Measurements from ENCODE around the gene DYNC2H1. TPM values are rescaled to one million over a fixed set of nuclear protein-coding genes. Genes with fewer than 3 reads are reported as not detected.

DYNC2H1 gene
- total and polyA plus RNA-seq, 8 donors: 12.8 to 41.2 (median 31.1) TPM

DNA sequence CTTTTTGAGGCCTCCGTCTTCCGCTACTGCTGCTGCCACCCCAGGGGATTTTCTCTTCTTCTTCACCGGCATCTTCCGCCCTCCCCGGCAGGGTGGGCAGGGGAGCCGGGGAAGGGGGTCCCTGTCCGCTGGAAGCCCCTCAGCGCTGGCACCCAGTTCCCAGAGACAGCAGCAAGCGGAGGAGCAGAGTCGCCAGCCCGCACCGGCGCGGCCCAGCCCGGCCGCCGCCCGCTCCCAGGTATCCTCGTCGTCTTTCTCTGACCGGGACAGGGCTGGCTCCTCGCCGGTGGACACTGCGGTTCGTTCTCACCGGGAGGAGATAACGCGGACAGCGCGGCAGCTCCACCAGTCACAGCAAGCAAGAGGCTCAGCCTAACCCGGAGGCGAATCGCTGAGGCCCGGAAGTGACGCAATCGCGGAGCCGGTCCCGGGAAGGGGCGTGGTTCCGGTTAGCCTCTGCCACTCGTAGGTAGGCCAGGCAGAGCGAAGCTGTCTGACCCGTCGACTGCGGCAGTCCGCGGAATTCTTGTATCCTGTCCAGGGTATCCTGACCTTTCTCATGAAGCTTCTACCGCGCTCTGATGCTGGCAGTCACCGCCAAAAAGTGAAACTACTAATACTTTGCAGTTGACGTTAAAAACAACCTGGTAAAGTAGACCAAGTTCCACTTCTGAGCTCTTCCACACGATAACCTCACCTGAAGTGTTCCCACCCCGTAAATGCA, 17.3 kb upstream of the DYNC2H1 start, which contains the start of gene DCUN1D5:
Gene DCUN1D5 (minus strand): TSS at position 360 of the 724 bp plus-strand sequence. CDS start 288 bp downstream, at position 72.
- Histone ChIP-seq H3K27me3 (peaks cover 0 to 37% of the 10 kb centered on the region in 2 donors), H3K4me3 (peak within 1 kb of the TSS; percentile 91 to 97), H3K4me1 (peaks cover 11 to 30% of the 10 kb centered on the region in 2 donors), H3K9me3 (no peaks in the 10 kb centered on the region), H3K36me3 (peaks cover 0 to 6% of the 10 kb centered on the region in 2 donors), H3K27ac (peak within 1 kb of the TSS; percentile 82 to 85)
- TF ChIP-seq, protein P1, sequence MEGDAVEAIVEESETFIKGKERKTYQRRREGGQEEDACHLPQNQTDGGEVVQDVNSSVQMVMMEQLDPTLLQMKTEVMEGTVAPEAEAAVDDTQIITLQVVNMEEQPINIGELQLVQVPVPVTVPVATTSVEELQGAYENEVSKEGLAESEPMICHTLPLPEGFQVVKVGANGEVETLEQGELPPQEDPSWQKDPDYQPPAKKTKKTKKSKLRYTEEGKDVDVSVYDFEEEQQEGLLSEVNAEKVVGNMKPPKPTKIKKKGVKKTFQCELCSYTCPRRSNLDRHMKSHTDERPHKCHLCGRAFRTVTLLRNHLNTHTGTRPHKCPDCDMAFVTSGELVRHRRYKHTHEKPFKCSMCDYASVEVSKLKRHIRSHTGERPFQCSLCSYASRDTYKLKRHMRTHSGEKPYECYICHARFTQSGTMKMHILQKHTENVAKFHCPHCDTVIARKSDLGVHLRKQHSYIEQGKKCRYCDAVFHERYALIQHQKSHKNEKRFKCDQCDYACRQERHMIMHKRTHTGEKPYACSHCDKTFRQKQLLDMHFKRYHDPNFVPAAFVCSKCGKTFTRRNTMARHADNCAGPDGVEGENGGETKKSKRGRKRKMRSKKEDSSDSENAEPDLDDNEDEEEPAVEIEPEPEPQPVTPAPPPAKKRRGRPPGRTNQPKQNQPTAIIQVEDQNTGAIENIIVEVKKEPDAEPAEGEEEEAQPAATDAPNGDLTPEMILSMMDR (IDR thresholded peaks at IDR 0.05): no peak
- intact Hi-C loops (cut with DNase I): no loop called here
- DNase-seq: peak; percentile 91 to 99 (median 97)
- peak; percentile 99 for ATAC-seq

DNA sequence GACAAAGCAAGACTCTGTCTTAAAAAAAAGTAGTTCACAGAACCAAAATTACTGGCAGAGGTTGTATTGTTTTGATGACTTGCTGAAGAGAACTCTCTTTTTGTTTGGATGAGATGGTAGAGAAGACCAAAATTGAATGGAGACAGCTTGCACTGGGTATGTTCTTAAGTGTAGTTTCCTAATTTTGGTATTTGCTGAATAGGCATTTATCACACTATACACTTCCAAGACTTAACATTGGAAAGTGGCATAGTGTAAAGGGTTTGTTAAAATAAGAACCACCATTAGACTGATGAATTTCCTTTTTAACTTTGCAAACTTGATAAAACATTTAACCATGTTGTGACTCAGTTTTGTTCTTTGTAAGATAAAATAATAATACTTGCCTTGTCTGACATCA, 11.9 kb upstream of the DYNC2H1 start:
- Histone ChIP-seq H3K36me3 (no peaks in the 10 kb centered on the region), H3K4me1 (no peaks in the 10 kb centered on the region), H3K27ac (no peak overlapping the region), H3K9me3 (no peaks in the 10 kb centered on the region), H3K27me3 (peaks cover 4 to 52% of the 10 kb centered on the region in 2 donors), H3K4me3 (no peak overlapping the region)
- intact Hi-C loops (cut with DNase I): no loop called here
- TF ChIP-seq, protein P1 (IDR thresholded peaks at IDR 0.05): no peak
- DNase-seq (no peak), ATAC-seq (no peak)

DNA sequence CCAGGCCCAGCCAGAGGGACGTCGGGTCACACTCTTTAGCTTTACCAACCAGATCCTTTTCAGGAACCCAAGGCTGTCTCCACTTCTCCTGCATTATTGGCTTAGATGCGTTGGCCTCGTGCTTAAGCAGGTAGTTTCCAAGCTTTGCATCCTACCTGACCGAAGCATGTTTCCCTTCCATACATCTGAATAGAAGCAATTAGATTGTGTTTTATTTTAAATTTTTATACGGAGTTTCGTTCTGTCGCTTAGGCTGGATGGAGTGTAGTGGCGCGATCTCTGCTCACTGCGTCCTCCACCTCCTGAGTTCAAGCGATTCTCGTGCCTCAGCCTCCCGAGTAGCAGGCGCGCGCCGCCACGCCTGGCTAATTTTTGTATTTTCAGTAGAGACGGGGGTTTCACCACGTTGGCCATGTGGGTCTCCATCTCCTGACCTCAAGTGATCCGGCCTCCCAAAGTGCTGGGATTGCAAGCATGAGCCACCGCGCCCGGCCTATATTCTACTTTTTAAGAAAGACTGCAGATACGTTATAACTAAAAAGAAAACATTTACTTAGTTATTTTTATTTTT, 677 bp downstream of the DYNC2H1 start:
- TF ChIP-seq, protein P1 (IDR thresholded peaks at IDR 0.05): no peak
- peak overlapping the region; percentile 83 to 86 for H3K27ac ChIP-seq
- intact Hi-C loops (cut with DNase I): no loop called here
- H3K27me3 ChIP-seq: no peaks in the 10 kb centered on the region
- peak overlapping the region; percentile 62 to 74 for H3K4me3 ChIP-seq
- H3K4me1 ChIP-seq: peaks cover 0 to 14% of the 10 kb centered on the region in 2 donors
- DNase-seq (peak in 3 of 4 donors; percentile 9 to 73 (median 33)), ATAC-seq (peak; percentile 26)
- H3K9me3 ChIP-seq: no peaks in the 10 kb centered on the region
- H3K36me3 ChIP-seq: no peaks in the 10 kb centered on the region

DNA sequence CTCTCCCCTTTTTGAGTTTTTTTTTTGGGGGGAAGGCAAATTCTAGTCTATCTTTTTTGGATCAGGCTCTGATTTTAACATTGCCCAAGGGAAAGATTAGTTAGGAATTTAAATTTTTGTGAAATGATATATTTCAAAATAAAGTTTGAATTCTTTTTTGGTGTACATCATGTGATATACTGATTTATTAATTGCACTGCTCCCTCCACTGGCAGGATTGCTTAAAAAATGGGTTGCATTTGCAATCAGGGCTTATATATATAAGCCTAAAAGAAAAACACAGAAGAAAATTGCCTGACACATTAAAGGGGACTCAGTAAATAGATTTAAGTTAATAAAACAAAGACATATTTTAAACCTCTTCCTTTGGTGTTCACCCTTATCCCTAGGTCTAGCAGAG, 1.2 kb downstream of the DYNC2H1 start:
- H3K4me3 ChIP-seq: peak overlapping the region; percentile 62 to 74
- DNase-seq (peak in 1 of 4 donors; percentile 20), ATAC-seq (no peak)
- H3K27ac ChIP-seq: peak overlapping the region in 1 of 2 donors; percentile 83
- no peaks in the 10 kb centered on the region for H3K9me3 ChIP-seq
- intact Hi-C loops (cut with DNase I): no loop called here
- H3K4me1 ChIP-seq: peaks cover 0 to 14% of the 10 kb centered on the region in 2 donors
- TF ChIP-seq, protein P1 (IDR thresholded peaks at IDR 0.05): no peak
- H3K36me3 ChIP-seq: no peaks in the 10 kb centered on the region
- H3K27me3 ChIP-seq: no peaks in the 10 kb centered on the region

DNA sequence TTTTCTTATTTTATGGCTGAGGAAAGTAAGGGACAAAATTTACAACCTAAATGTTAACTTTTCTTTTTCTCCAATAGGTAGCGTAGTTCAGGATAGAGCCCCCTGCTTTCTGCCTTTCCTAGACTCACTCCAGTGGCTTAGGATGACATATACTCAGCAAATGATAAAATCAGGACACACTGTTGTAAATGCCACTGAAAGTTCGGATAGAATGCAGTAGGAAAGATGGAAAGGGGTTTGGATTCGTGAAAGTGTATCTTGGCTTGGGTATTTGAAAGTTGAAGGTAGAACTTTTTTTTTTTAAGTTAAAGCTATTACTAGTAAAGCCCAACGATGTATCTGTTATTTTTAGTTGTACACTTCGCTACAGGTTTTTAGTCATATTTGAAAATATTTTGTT, 2.2 kb downstream of the DYNC2H1 start:
- Histone ChIP-seq H3K9me3 (no peaks in the 10 kb centered on the region), H3K4me1 (peaks cover 0 to 14% of the 10 kb centered on the region in 2 donors), H3K36me3 (no peaks in the 10 kb centered on the region), H3K27ac (no peak overlapping the region), H3K27me3 (no peaks in the 10 kb centered on the region), H3K4me3 (no peak overlapping the region)
- intact Hi-C loops (cut with DNase I): no loop called here
- DNase-seq (no peak), ATAC-seq (no peak)
- TF ChIP-seq, protein P1 (IDR thresholded peaks at IDR 0.05): no peak

Data from left lung (tissue), 10 donors.